T-helper 1 cell treated with Interleukin-12 subunit alpha and Interleukin-12 subunit beta and Interleukin-4 antibody, amounts not matched to agents 30 ng/mL and 1 ng/mL, for 36 hours (primary cell): ENCODE measurements around the gene SNX12. TPM values are rescaled to one million over a fixed set of nuclear protein-coding genes. Genes with fewer than 3 reads are reported as not detected.

Source experiments
- total RNA-seq: library from RNA; stranded (reverse); gene quantifications from 2 replicates; pipeline ENCODE4 v1.2.3, GENCODE V29; 2022

The SNX12 gene
- total RNA-seq, 1 donor from 2014 or later: 43.9 TPM

Other genes starting within 250 kb of the SNX12 start
- gene TEX11, start 159.6 kb downstream of the SNX12 start, total RNA-seq: not detected in 2 replicates
- not detected in 2 replicates for gene SLC7A3, start 137.2 kb downstream of the SNX12 start, total RNA-seq
- gene FOXO4, start 27.5 kb upstream of the SNX12 start, total RNA-seq: 11.0 and 11.3 TPM in 2 replicates
- gene CXorf65, start 38.4 kb upstream of the SNX12 start, total RNA-seq: 25.9 and 39.8 TPM in 2 replicates
- 739 and 752 TPM in 2 replicates for gene IL2RG, start 43.2 kb upstream of the SNX12 start, total RNA-seq
- 74.6 and 87.2 TPM in 2 replicates for gene MED12, start 50.3 kb upstream of the SNX12 start, total RNA-seq
- 2.3 and 3.1 TPM in 2 replicates for gene NLGN3, start 76.5 kb upstream of the SNX12 start, total RNA-seq
- gene GJB1, start 154.9 kb upstream of the SNX12 start, total RNA-seq: not detected in 2 replicates
- 13.5 and 16.3 TPM in 2 replicates for gene ZMYM3, start 185.8 kb upstream of the SNX12 start, total RNA-seq
- gene NONO, start 215.3 kb upstream of the SNX12 start, total RNA-seq: 436 and 444 TPM in 2 replicates
- 5.3 and 6.2 TPM in 2 replicates for gene ITGB1BP2, start 233.4 kb upstream of the SNX12 start, total RNA-seq